Left hindlimb (tissue), 1 donor: ENCODE data around the gene NABP1.

ENCODE experiments used
- DNase-seq: peaks from one replicate; pipeline ENCODE4 v3.0.0-alpha.2; 2018

NABP1 gene

GRCh38 chr2:191686066-191686465 lies 8.1 kb downstream of the NABP1 start:
- DNase-seq: no peak

- no peak for DNase-seq
Measured at GRCh38 chr2:191686729-191687128, 8.8 kb downstream of the NABP1 start.

- no peak for DNase-seq
Measured at GRCh38 chr2:191687867-191688266, 9.9 kb downstream of the NABP1 start.

GRCh38 chr2:191688934-191689695 lies 11.2 kb downstream of the NABP1 start:
- no peak for DNase-seq

GRCh38 chr2:191690327-191690726 lies 12.4 kb downstream of the NABP1 start:
- no peak for DNase-seq

- no peak for DNase-seq
Measured at GRCh38 chr2:191691016-191691735, 13.2 kb downstream of the NABP1 start.

- no peak for DNase-seq
Measured at GRCh38 chr2:191691898-191692297, 14.0 kb downstream of the NABP1 start.

GRCh38 chr2:191692502-191693115 lies 14.7 kb downstream of the NABP1 start:
- DNase-seq: no peak

GRCh38 chr2:191693166-191693565 lies 15.2 kb downstream of the NABP1 start:
- DNase-seq: no peak

GRCh38 chr2:191693778-191694177 lies 15.8 kb downstream of the NABP1 start:
- DNase-seq: no peak

GRCh38 chr2:191696001-191696400 lies 18.1 kb downstream of the NABP1 start:
- no peak for DNase-seq

GRCh38 chr2:191696966-191697365 lies 19.0 kb downstream of the NABP1 start:
- DNase-seq: no peak

- DNase-seq: no peak
Measured at GRCh38 chr2:191697870-191698269, 19.9 kb downstream of the NABP1 start.

GRCh38 chr2:191699341-191699945 lies 21.5 kb downstream of the NABP1 start:
- no peak for DNase-seq

- DNase-seq: no peak
Measured at GRCh38 chr2:191701029-191701428, 23.1 kb downstream of the NABP1 start.

- no peak for DNase-seq
Measured at GRCh38 chr2:191701696-191702095, 23.8 kb downstream of the NABP1 start.

GRCh38 chr2:191703079-191703725 lies 25.3 kb downstream of the NABP1 start:
- no peak for DNase-seq

- DNase-seq: no peak
Measured at GRCh38 chr2:191705084-191705483, 27.1 kb downstream of the NABP1 start.

- no peak for DNase-seq
Measured at GRCh38 chr2:191705701-191706100, 27.8 kb downstream of the NABP1 start.

GRCh38 chr2:191706791-191707190 lies 28.9 kb downstream of the NABP1 start:
- DNase-seq: no peak

- DNase-seq: no peak
Measured at GRCh38 chr2:191707542-191707941, 29.6 kb downstream of the NABP1 start.

GRCh38 chr2:191710411-191710900 lies 32.5 kb downstream of the NABP1 start:
- DNase-seq: no peak

GRCh38 chr2:191711621-191712020 lies 33.7 kb downstream of the NABP1 start:
- no peak for DNase-seq
